PC-3 (cell line): ENCODE results near the gene CARS1.

ENCODE experiments used
- EZH2phosphoT487 ChIP-seq: fragments of 300-600 bp; sonication (generic); IDR thresholded peaks from 2 replicates; pipeline ENCODE4 v1.6.1; 2018; ENCODE audit warnings: mild to moderate bottlenecking, antibody characterized with exemption, low read length, borderline replicate concordance
- TF ChIP-seq, protein P1 (sequence below): fragments of 300-600 bp; sonication (generic); conservative IDR thresholded peaks from 2 replicates; pipeline ENCODE4 v1.5.1; 2017; ENCODE audit warnings: antibody characterized with exemption, low read depth, mild to moderate bottlenecking, low read length

DNA sequence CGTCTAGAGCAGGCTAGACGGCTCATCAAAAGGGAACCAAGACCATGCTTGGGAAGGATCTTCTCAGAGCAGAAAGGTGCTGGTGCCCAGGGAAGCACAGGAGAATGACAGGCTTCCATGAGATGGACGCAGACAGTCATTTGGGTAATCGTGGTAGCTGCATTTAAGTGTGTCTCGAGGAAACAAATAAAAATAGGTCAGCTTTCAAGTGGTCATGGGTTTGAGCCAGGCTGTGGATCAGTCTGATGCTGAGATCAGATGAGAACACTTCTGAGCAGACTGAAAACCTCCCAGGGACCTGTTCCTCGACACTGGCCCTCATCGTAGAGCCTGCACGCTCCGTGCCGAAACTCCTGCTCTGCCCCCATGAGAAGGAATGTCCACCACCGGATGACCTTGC lies 4.7 kb downstream of the CARS1 start:
- TF ChIP-seq, protein P1, sequence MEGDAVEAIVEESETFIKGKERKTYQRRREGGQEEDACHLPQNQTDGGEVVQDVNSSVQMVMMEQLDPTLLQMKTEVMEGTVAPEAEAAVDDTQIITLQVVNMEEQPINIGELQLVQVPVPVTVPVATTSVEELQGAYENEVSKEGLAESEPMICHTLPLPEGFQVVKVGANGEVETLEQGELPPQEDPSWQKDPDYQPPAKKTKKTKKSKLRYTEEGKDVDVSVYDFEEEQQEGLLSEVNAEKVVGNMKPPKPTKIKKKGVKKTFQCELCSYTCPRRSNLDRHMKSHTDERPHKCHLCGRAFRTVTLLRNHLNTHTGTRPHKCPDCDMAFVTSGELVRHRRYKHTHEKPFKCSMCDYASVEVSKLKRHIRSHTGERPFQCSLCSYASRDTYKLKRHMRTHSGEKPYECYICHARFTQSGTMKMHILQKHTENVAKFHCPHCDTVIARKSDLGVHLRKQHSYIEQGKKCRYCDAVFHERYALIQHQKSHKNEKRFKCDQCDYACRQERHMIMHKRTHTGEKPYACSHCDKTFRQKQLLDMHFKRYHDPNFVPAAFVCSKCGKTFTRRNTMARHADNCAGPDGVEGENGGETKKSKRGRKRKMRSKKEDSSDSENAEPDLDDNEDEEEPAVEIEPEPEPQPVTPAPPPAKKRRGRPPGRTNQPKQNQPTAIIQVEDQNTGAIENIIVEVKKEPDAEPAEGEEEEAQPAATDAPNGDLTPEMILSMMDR = no peak
- TF ChIP-seq EZH2phosphoT487 = no peak
